ENCODE data around the gene RPL13A.

GRCh38 chr19:49438261-49438660 is 49.1 kb upstream of the RPL13A start:
- no peak for TF ChIP-seq POLR2AphosphoS5 (IDR thresholded peaks at IDR 0.05; ENCODE audit: borderline replicate concordance, low read depth, low read length)
- TF ChIP-seq EZH2 (IDR thresholded peaks at IDR 0.05) = no peak
